ENCODE data around the gene TMEM17.

The TMEM17 gene

GRCh38 chr2:62501794-62502500 is 4.0 kb downstream of the TMEM17 start:
- H3F3A ChIP-seq (ENCODE audit: insufficient read depth), result no peaks in the 10 kb centered on the region
- H3K4me2 ChIP-seq (ENCODE audit: low read depth, low read length, poor library complexity, severe bottlenecking), result no peak overlapping the region
- no peaks in the 10 kb centered on the region for H3K36me3 ChIP-seq (ENCODE audit: low read length)
- H3K4me3 ChIP-seq (ENCODE audit: insufficient read depth, low read length, poor library complexity, severe bottlenecking), result no peak overlapping the region
- no peaks in the 10 kb centered on the region for H4K20me1 ChIP-seq (ENCODE audit: low read depth, low read length)
- no peak overlapping the region for H2AFZ ChIP-seq (ENCODE audit: low read depth, low read length, severe bottlenecking)
- no peaks in the 10 kb centered on the region for H3K9me2 ChIP-seq (replicated peaks; ENCODE audit: insufficient read depth, low read length)
- no peak for TF ChIP-seq CTCF (IDR thresholded peaks at IDR 0.05; ENCODE audit: insufficient read depth, low read length, poor library complexity, severe bottlenecking)
- no peak for TF ChIP-seq EZH2phosphoT487 (conservative IDR thresholded peaks at IDR 0.05; ENCODE audit: low read length)
- H3K79me2 ChIP-seq (ENCODE audit: insufficient read depth, low read length), result no peaks in the 10 kb centered on the region
- no peak overlapping the region for H3K9ac ChIP-seq (ENCODE audit: low read length)
- H3K27ac ChIP-seq (ENCODE audit: low read depth, low read length), result no peak overlapping the region
- H3K9me3 ChIP-seq (ENCODE audit: insufficient read depth, low read length), result no peaks in the 10 kb centered on the region
- no peaks in the 10 kb centered on the region for H3K27me3 ChIP-seq (ENCODE audit: low read length)

GRCh38 chr2:62501069-62501468 is 4.9 kb downstream of the TMEM17 start:
- H3K27ac ChIP-seq (ENCODE audit: low read depth, low read length), result no peak overlapping the region
- H3K4me3 ChIP-seq (ENCODE audit: insufficient read depth, low read length, poor library complexity, severe bottlenecking), result no peak overlapping the region
- no peaks in the 10 kb centered on the region for H3K27me3 ChIP-seq (ENCODE audit: low read length)
- H3K36me3 ChIP-seq (ENCODE audit: low read length), result no peaks in the 10 kb centered on the region
- no peak overlapping the region for H3K4me2 ChIP-seq (ENCODE audit: low read depth, low read length, poor library complexity, severe bottlenecking)
- H3F3A ChIP-seq (ENCODE audit: insufficient read depth), result no peaks in the 10 kb centered on the region
- H3K79me2 ChIP-seq (ENCODE audit: insufficient read depth, low read length), result no peaks in the 10 kb centered on the region
- no peaks in the 10 kb centered on the region for H3K9me3 ChIP-seq (ENCODE audit: insufficient read depth, low read length)
- H3K9me2 ChIP-seq (replicated peaks; ENCODE audit: insufficient read depth, low read length), result no peaks in the 10 kb centered on the region
- no peak for TF ChIP-seq EZH2phosphoT487 (conservative IDR thresholded peaks at IDR 0.05; ENCODE audit: low read length)
- no peak for TF ChIP-seq CTCF (IDR thresholded peaks at IDR 0.05; ENCODE audit: insufficient read depth, low read length, poor library complexity, severe bottlenecking)
- no peak overlapping the region for H3K9ac ChIP-seq (ENCODE audit: low read length)
- H4K20me1 ChIP-seq (ENCODE audit: low read depth, low read length), result no peaks in the 10 kb centered on the region
- H2AFZ ChIP-seq (ENCODE audit: low read depth, low read length, severe bottlenecking), result no peak overlapping the region

- Histone ChIP-seq H3K4me2 (ENCODE audit: low read depth, low read length, poor library complexity, severe bottlenecking) (no peak overlapping the region), H3K79me2 (ENCODE audit: insufficient read depth, low read length) (no peaks in the 10 kb centered on the region), H2AFZ (ENCODE audit: low read depth, low read length, severe bottlenecking) (no peak overlapping the region), H3K36me3 (ENCODE audit: low read length) (no peaks in the 10 kb centered on the region), H4K20me1 (ENCODE audit: low read depth, low read length) (no peaks in the 10 kb centered on the region), H3F3A (ENCODE audit: insufficient read depth) (no peaks in the 10 kb centered on the region), H3K9me3 (ENCODE audit: insufficient read depth, low read length) (no peaks in the 10 kb centered on the region), H3K27ac (ENCODE audit: low read depth, low read length) (no peak overlapping the region), H3K9ac (ENCODE audit: low read length) (no peak overlapping the region), H3K27me3 (ENCODE audit: low read length) (no peaks in the 10 kb centered on the region), H3K9me2 (replicated peaks; ENCODE audit: insufficient read depth, low read length) (no peaks in the 10 kb centered on the region), H3K4me3 (ENCODE audit: insufficient read depth, low read length, poor library complexity, severe bottlenecking) (no peak overlapping the region)
- TF ChIP-seq CTCF (IDR thresholded peaks at IDR 0.05; ENCODE audit: insufficient read depth, low read length, poor library complexity, severe bottlenecking), result no peak
- TF ChIP-seq EZH2phosphoT487 (conservative IDR thresholded peaks at IDR 0.05; ENCODE audit: low read length), result no peak
Observed at GRCh38 chr2:62499430-62500060, 6.5 kb downstream of the TMEM17 start.

All from SU-DHL-6 (cell line).